ENCODE results near the gene LONRF3.

GRCh38 chrX:118964252-118964651, 10.2 kb upstream of the LONRF3 start:
- TF ChIP-seq, protein P1, sequence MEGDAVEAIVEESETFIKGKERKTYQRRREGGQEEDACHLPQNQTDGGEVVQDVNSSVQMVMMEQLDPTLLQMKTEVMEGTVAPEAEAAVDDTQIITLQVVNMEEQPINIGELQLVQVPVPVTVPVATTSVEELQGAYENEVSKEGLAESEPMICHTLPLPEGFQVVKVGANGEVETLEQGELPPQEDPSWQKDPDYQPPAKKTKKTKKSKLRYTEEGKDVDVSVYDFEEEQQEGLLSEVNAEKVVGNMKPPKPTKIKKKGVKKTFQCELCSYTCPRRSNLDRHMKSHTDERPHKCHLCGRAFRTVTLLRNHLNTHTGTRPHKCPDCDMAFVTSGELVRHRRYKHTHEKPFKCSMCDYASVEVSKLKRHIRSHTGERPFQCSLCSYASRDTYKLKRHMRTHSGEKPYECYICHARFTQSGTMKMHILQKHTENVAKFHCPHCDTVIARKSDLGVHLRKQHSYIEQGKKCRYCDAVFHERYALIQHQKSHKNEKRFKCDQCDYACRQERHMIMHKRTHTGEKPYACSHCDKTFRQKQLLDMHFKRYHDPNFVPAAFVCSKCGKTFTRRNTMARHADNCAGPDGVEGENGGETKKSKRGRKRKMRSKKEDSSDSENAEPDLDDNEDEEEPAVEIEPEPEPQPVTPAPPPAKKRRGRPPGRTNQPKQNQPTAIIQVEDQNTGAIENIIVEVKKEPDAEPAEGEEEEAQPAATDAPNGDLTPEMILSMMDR (IDR thresholded peaks at IDR 0.05) = no peak
- no peak for TF ChIP-seq ZFX (IDR thresholded peaks at IDR 0.05; ENCODE audit: borderline replicate concordance)
